Spleen (tissue), 11 donors: ENCODE measurements around the gene SSTR1. TPM values are rescaled to one million over a fixed set of nuclear protein-coding genes. Genes with fewer than 3 reads are reported as not detected.
"Not testable (repeated sequence)": the region's sequence is repeated elsewhere in the genome, so short reads cannot be mapped to it uniquely, and the experiment has no call there.

Source experiments
- DNase-seq: peaks from one replicate; pipeline ENCODE4 v3.0.0-alpha.2; 2020
- H3K27ac ChIP-seq, 8 donors: fragments of 200-600 bp; sonication (generic) in 7 of 8; 1 replicate in 4 of 8; 2 replicates in 4 of 8; pipeline versions ENCODE4 v1.5.0 to v1.8.0; 2016 to 2021; ENCODE audit warnings: inconsistent platforms in 4 of 8, mild to moderate bottlenecking in 4 of 8, moderate library complexity in 1 of 8
- H3K27me3 ChIP-seq, 7 donors: fragments of 200-600 bp; sonication (generic) in 6 of 7; replicated peaks in 1 of 7; 1 replicate in 4 of 7; 2 replicates in 3 of 7; pipeline versions ENCODE4 v1.5.0 to v1.8.0; 2016 to 2021; ENCODE audit warnings: inconsistent platforms in 3 of 7, mild to moderate bottlenecking in 1 of 7
- H3K36me3 ChIP-seq, 6 donors: fragments of 200-600 bp; sonication (generic) in 5 of 6; 1 replicate in 4 of 6; 2 replicates in 2 of 6; pipeline versions ENCODE4 v1.5.0 to v1.8.0; 2016 to 2021; ENCODE audit warnings: inconsistent platforms in 2 of 6
- H3K4me1 ChIP-seq, 6 donors: fragments of 200-600 bp; sonication (generic) in 5 of 6; 1 replicate in 3 of 6; 2 replicates in 3 of 6; pipeline versions ENCODE4 v1.5.0 to v1.8.0; 2016 to 2021; ENCODE audit warnings: inconsistent platforms in 3 of 6
- H3K4me3 ChIP-seq, 8 donors: fragments of 200-600 bp; sonication (generic) in 7 of 8; 1 replicate in 4 of 8; 2 replicates in 4 of 8; pipeline versions ENCODE4 v1.5.0 to v1.8.0; 2016 to 2021; ENCODE audit warnings: inconsistent platforms in 4 of 8, mild to moderate bottlenecking in 4 of 8, moderate library complexity in 2 of 8
- H3K9me3 ChIP-seq, 8 donors: fragments of 200-600 bp; sonication (generic) in 7 of 8; 1 replicate in 4 of 8; 2 replicates in 4 of 8; pipeline versions ENCODE4 v1.5.0 to v1.8.0; 2016 to 2021; ENCODE audit warnings: inconsistent platforms in 4 of 8
- POLR2A ChIP-seq, 3 donors: fragments of 450-650 bp; IDR thresholded peaks; one replicate each; pipeline ENCODE4 v1.5.1; 2017; ENCODE audit warnings: antibody characterized with exemption in 3 of 3, mild to moderate bottlenecking in 1 of 3
- POLR2AphosphoS5 ChIP-seq, 3 donors: sonication (generic); formaldehyde crosslinking; IDR thresholded peaks; one replicate each; pipeline ENCODE4 v1.5.1; 2017; ENCODE audit warnings: antibody characterized with exemption in 3 of 3
- WGBS, 5 donors: extraction: QIAGEN DNeasy Blood & Tissue Kit in 3 of 5; methylation state at CpG; one replicate each; pipeline versions ENCODE4 v1.1.5 to v1.1.7; 2013 to 2018; 5-methylcytosine and 5-hydroxymethylcytosine counted together
- intact Hi-C: fragments of 100-400 bp; cut with DNase I; formaldehyde crosslinking; loops from one replicate; pipeline ENCODE4 v1.15.0; 2023; ENCODE audit warnings: low total_unique reads
- polyA plus RNA-seq, 3 donors: library from polyadenylated mRNA; stranded (reverse); fragments of 200-250 nt; gene quantifications; one replicate each; pipeline ENCODE4 v1.2.1, GENCODE V29; 2013
- total RNA-seq, 7 donors: library from RNA; depleted of rRNA in 3 of 7; stranded (reverse); fragments of >200 nt in 3 of 7; fragmentation: NEBNext Ultra II Directional in 4 of 7; extraction: Animal tissue kit (Norgen Biotek cat#: 25700) in 4 of 7; gene quantifications; one replicate each; pipeline versions ENCODE4 v1.1.0 to v1.2.1, GENCODE V29; 2016 to 2021
- TF ChIP-seq, protein P1 (sequence below), 11 experiments: fragments of 200-600 bp in 7 of 11; fragments of 450-650 bp in 4 of 11; sonication (generic) in 4 of 11; IDR thresholded peaks in 8 of 11; conservative IDR thresholded peaks in 3 of 11; 1 replicate in 7 of 11; 2 replicates in 4 of 11; pipeline versions ENCODE4 v1.4.0 to v1.8.0; 2016 to 2021; ENCODE audit warnings: antibody characterized with exemption in 11 of 11, inconsistent platforms in 4 of 11, mild to moderate bottlenecking in 1 of 11
- donor health status: healthy with polysubstance abuse.
- donor health status: DM: no; HTN: no; CAD: no; lungs with moderate emphysema.
- donor health status: DM: no; HTN: no; CAD: no.
- donor health status: Bipolar disorder and iron deficiency.
- donor health status: healthy.
- donor health status: DM: no; HTN: no; CAD: no.
- donor health status: DM: yes; HTN: yes; CAD: no.

The SSTR1 gene
- total and polyA plus RNA-seq, 10 donors = 0.09 to 1.3 (median 0.67) TPM

DNA sequence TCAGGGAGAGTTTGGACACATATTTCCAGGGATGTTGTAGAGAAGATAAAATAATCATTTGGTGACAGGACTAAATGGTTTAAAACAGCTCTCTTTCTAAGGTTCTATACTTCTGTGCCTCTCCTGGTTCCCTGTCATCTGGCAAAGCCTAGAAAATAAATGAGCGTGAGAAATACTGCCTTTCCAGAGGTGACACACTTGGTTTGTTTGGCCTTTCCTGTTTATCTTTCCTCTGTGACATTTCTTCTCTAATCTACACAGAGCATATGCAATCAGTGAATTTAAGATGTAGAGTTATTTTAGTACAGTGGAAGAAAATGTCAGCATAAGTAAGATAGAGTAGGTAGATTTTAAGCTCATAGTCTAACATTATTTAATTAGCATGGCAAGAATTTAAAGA, 22.0 kb upstream of the SSTR1 start:
- WGBS, 5 donors = 78 to 97% (median 88%) methylated on average over 1 of the region's 1 CpG
- intact Hi-C loops = no loop called here

DNA sequence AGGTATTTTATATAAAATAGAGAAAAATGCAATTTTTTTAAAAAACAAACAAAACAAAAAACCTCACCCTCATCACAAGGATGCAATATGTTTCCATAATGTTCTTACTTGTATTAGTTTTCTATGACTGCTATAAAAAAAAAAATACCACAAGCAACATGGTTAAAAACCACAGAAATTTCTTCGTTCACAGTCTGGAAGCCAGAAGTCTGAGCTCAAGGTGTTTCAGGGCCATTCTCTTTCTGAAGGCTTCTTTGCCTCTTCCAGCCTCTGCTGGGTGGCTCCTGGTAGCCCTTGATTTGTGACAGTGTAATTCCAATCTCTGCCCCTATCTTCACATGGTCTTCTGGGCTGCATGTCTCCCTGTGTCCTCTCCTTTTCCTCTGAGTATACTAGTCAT, 21.5 kb upstream of the SSTR1 start:
- Histone ChIP-seq H3K36me3 (no peaks in the 10 kb centered on the region), H3K27ac (no peak overlapping the region), H3K9me3 (no peaks in the 10 kb centered on the region), H3K27me3 (no peaks in the 10 kb centered on the region), H3K4me1 (no peaks in the 10 kb centered on the region), H3K4me3 (no peak overlapping the region)
- intact Hi-C loops = no loop called here
- DNase-seq = no peak
- WGBS, 5 donors = 17 to 36% (median 23%) methylated on average over 1 of the region's 1 CpG
- TF ChIP-seq, protein P1, sequence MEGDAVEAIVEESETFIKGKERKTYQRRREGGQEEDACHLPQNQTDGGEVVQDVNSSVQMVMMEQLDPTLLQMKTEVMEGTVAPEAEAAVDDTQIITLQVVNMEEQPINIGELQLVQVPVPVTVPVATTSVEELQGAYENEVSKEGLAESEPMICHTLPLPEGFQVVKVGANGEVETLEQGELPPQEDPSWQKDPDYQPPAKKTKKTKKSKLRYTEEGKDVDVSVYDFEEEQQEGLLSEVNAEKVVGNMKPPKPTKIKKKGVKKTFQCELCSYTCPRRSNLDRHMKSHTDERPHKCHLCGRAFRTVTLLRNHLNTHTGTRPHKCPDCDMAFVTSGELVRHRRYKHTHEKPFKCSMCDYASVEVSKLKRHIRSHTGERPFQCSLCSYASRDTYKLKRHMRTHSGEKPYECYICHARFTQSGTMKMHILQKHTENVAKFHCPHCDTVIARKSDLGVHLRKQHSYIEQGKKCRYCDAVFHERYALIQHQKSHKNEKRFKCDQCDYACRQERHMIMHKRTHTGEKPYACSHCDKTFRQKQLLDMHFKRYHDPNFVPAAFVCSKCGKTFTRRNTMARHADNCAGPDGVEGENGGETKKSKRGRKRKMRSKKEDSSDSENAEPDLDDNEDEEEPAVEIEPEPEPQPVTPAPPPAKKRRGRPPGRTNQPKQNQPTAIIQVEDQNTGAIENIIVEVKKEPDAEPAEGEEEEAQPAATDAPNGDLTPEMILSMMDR (IDR thresholded peaks at IDR 0.05 in 8 of 11, conservative IDR thresholded peaks at IDR 0.05 in 3 of 11) = no peak
- TF ChIP-seq POLR2A (IDR thresholded peaks at IDR 0.05) (no peak), POLR2AphosphoS5 (IDR thresholded peaks at IDR 0.05) (no peak)

More for the DNA sequence above, 22.0 kb upstream of the SSTR1 start:
- no peak overlapping the region for H3K27ac ChIP-seq
- no peaks in the 10 kb centered on the region for H3K9me3 ChIP-seq
- H3K36me3 ChIP-seq = no peaks in the 10 kb centered on the region
- H3K4me1 ChIP-seq = no peaks in the 10 kb centered on the region
- TF ChIP-seq POLR2A (IDR thresholded peaks at IDR 0.05) (no peak), POLR2AphosphoS5 (IDR thresholded peaks at IDR 0.05) (no peak)
- TF ChIP-seq, protein P1 (IDR thresholded peaks at IDR 0.05 in 8 of 11, conservative IDR thresholded peaks at IDR 0.05 in 3 of 11) = no peak
- H3K4me3 ChIP-seq = no peak overlapping the region
- H3K27me3 ChIP-seq = no peaks in the 10 kb centered on the region
- no peak for DNase-seq

DNA sequence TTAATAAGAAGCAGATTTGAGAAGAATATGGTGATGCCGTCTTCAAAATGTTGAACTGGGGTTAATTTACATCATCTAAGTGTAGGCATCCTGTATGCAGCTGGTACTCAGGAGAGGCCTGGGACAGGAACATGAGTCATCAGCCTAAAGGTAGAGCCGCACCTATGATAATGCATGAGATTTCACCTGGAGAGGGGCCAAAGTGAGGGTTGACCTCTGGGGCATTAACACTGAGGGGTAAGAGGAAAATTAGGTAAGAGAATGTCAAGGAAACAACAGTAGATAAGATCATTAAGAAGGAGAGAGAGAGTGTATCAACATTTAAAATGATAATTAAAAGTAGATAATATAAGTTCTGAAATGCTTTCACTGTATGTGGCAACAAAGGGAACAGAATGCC, 20.2 kb upstream of the SSTR1 start:
- no peaks in the 10 kb centered on the region for H3K36me3 ChIP-seq
- no peak overlapping the region for H3K4me3 ChIP-seq
- H3K4me1 ChIP-seq = no peaks in the 10 kb centered on the region
- no peaks in the 10 kb centered on the region for H3K27me3 ChIP-seq
- intact Hi-C loops = no loop called here
- no peak for TF ChIP-seq POLR2A (IDR thresholded peaks at IDR 0.05)
- TF ChIP-seq, protein P1 (IDR thresholded peaks at IDR 0.05 in 8 of 11, conservative IDR thresholded peaks at IDR 0.05 in 3 of 11) = no peak
- TF ChIP-seq POLR2AphosphoS5 (IDR thresholded peaks at IDR 0.05) = no peak
- WGBS, 5 donors = 79 to 88% (median 82%) methylated on average over 2 of the region's 2 CpGs
- no peak overlapping the region for H3K27ac ChIP-seq
- no peak for DNase-seq
- no peaks in the 10 kb centered on the region for H3K9me3 ChIP-seq

GRCh38 chr14:38189930-38190726, 17.6 kb upstream of the SSTR1 start:
- H3K9me3 ChIP-seq = no peaks in the 10 kb centered on the region
- WGBS, 5 donors = 94 to 96% (median 95%) methylated on average over 4 of the region's 4 CpGs
- no peak for DNase-seq
- TF ChIP-seq POLR2A (IDR thresholded peaks at IDR 0.05) (no peak), POLR2AphosphoS5 (IDR thresholded peaks at IDR 0.05) (no peak)
- TF ChIP-seq, protein P1 (IDR thresholded peaks at IDR 0.05 in 8 of 11, conservative IDR thresholded peaks at IDR 0.05 in 3 of 11) = no peak
- no peaks in the 10 kb centered on the region for H3K4me1 ChIP-seq
- no peak overlapping the region for H3K4me3 ChIP-seq
- intact Hi-C loops = no loop called here
- no peaks in the 10 kb centered on the region for H3K36me3 ChIP-seq
- H3K27me3 ChIP-seq = no peaks in the 10 kb centered on the region
- no peak overlapping the region for H3K27ac ChIP-seq

DNA sequence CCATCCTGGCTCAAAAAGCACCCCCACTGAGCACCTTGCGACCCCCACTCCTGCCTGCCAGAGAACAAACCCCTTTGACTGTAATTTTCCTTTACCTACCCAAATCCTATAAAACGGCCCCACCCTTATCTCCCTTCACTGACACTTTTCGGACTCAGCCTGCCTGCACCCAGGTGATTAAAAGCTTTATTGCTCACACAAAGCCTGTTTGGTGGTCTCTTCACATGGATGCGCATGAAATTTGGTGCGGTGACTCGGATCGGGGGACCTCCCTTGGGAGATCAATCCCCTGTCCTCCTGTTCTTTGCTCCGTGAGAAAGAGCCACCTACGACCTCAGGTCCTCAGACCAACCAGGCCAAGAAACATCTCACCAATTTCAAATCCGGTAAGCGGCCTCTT, 16.9 kb upstream of the SSTR1 start:
- WGBS, 5 donors = 71 to 92% (median 87%) methylated on average over 11 of the region's 11 CpGs
- intact Hi-C loops, H3K27me3 ChIP-seq, H3K4me3 ChIP-seq, DNase-seq, H3K9me3 ChIP-seq, H3K4me1 ChIP-seq, H3K27ac ChIP-seq, H3K36me3 ChIP-seq: not testable (repeated sequence)

DNA sequence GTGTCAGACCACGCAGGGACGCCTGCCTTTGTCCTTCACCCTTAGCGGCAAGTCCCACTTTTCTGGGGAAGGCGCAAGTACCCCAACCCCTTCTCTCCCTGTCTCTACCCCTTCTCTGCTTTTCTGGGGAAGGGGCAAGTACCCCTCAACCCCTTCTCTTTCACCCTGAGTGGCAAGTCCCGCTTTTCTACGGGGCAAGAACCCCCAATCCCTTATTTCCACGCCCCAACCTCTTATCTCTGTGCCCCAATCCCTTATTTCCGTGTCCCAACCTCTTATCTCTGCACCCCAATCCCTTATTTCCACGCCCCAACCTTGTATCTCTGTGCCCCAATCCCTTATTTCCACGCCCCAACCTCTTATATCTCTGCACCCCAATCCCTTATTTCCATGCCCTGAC, 16.2 kb upstream of the SSTR1 start:
- H3K4me3 ChIP-seq, H3K4me1 ChIP-seq, DNase-seq, H3K9me3 ChIP-seq, H3K27me3 ChIP-seq, H3K27ac ChIP-seq, intact Hi-C loops, H3K36me3 ChIP-seq: not testable (repeated sequence)
- 69 to 86% (median 81%) methylated on average over 10 of the region's 10 CpGs for WGBS, 5 donors
